Measurements from ENCODE around the gene MFF. TPM values are rescaled to one million over a fixed set of nuclear protein-coding genes. Genes with fewer than 3 reads are reported as not detected.

Gene MFF
- total RNA-seq, 4 donors from 2014 or later: 94.5 to 151 (median 131) TPM

- DNase-seq: no peak
- ATAC-seq: no peak
- intact Hi-C loops (cut with DNase I; ENCODE audit: low total_unique reads) (no loop called here), in situ Hi-C loops (cut with MboI; ENCODE audit: low sequenced_read_pairs in 4 of 4) (no loop called here)
- no peak overlapping the region for H3K27ac ChIP-seq
- H3K27me3 ChIP-seq: no peaks in the 10 kb centered on the region
- H3K4me1 ChIP-seq: no peaks in the 10 kb centered on the region
- H3K4me3 ChIP-seq: no peak overlapping the region
- TF ChIP-seq POLR2A (IDR thresholded peaks at IDR 0.05): no peak
- no peak for TF ChIP-seq CTCF (IDR thresholded peaks at IDR 0.05 in 4 of 5, conservative IDR thresholded peaks at IDR 0.05 in 1 of 5)
- H3K9me3 ChIP-seq: no peaks in the 10 kb centered on the region
- H3K36me3 ChIP-seq: peaks cover 0 to 27% of the 10 kb centered on the region in 2 donors
Measured at GRCh38 chr2:227341553-227341952, 16.5 kb downstream of the MFF start.

GRCh38 chr2:227344231-227344630, 19.2 kb downstream of the MFF start:
- no peak for ATAC-seq
- no peaks in the 10 kb centered on the region for H3K27me3 ChIP-seq
- TF ChIP-seq CTCF (IDR thresholded peaks at IDR 0.05 in 4 of 5, conservative IDR thresholded peaks at IDR 0.05 in 1 of 5) (no peak), POLR2A (IDR thresholded peaks at IDR 0.05) (no peak)
- H3K4me3 ChIP-seq: no peak overlapping the region
- in situ Hi-C loops (cut with MboI; ENCODE audit: low sequenced_read_pairs in 4 of 4) (no loop called here), intact Hi-C loops (cut with DNase I; ENCODE audit: low total_unique reads) (no loop called here)
- no peaks in the 10 kb centered on the region for H3K4me1 ChIP-seq
- no peak overlapping the region for H3K27ac ChIP-seq
- H3K9me3 ChIP-seq: no peaks in the 10 kb centered on the region
- DNase-seq: no peak
- H3K36me3 ChIP-seq: peaks cover 0 to 35% of the 10 kb centered on the region in 2 donors

GRCh38 chr2:227347117-227347516, 22.1 kb downstream of the MFF start:
- no peaks in the 10 kb centered on the region for H3K4me1 ChIP-seq
- in situ Hi-C loops (cut with MboI; ENCODE audit: low sequenced_read_pairs in 4 of 4) (no loop called here), intact Hi-C loops (cut with DNase I; ENCODE audit: low total_unique reads) (no loop called here)
- H3K27me3 ChIP-seq: no peaks in the 10 kb centered on the region
- ATAC-seq: no peak
- peaks cover 0 to 15% of the 10 kb centered on the region in 2 donors for H3K36me3 ChIP-seq
- no peak overlapping the region for H3K27ac ChIP-seq
- no peaks in the 10 kb centered on the region for H3K9me3 ChIP-seq
- TF ChIP-seq POLR2A (IDR thresholded peaks at IDR 0.05) (no peak), CTCF (IDR thresholded peaks at IDR 0.05 in 4 of 5, conservative IDR thresholded peaks at IDR 0.05 in 1 of 5) (no peak)
- DNase-seq: no peak
- H3K4me3 ChIP-seq: no peak overlapping the region

GRCh38 chr2:227348324-227348723, 23.3 kb downstream of the MFF start:
- H3K36me3 ChIP-seq: peaks cover 0 to 12% of the 10 kb centered on the region in 2 donors
- TF ChIP-seq POLR2A (IDR thresholded peaks at IDR 0.05) (no peak), CTCF (IDR thresholded peaks at IDR 0.05 in 4 of 5, conservative IDR thresholded peaks at IDR 0.05 in 1 of 5) (no peak)
- intact Hi-C loops (cut with DNase I; ENCODE audit: low total_unique reads): no loop called here
- no peak overlapping the region for H3K27ac ChIP-seq
- H3K4me1 ChIP-seq: no peaks in the 10 kb centered on the region
- ATAC-seq (no peak), DNase-seq (no peak)
- H3K9me3 ChIP-seq: no peaks in the 10 kb centered on the region
- H3K4me3 ChIP-seq: no peak overlapping the region
- H3K27me3 ChIP-seq: no peaks in the 10 kb centered on the region
- in situ Hi-C loops (cut with MboI; ENCODE audit: low sequenced_read_pairs in 4 of 4): no loop called here

GRCh38 chr2:227349989-227350612, 25.1 kb downstream of the MFF start:
- no peak overlapping the region for H3K4me3 ChIP-seq
- intact Hi-C loops (cut with DNase I; ENCODE audit: low total_unique reads): no loop called here
- no peaks in the 10 kb centered on the region for H3K4me1 ChIP-seq
- ATAC-seq (no peak), DNase-seq (no peak)
- no peaks in the 10 kb centered on the region for H3K27me3 ChIP-seq
- in situ Hi-C loops (cut with MboI; ENCODE audit: low sequenced_read_pairs in 4 of 4): no loop called here
- peaks cover 0 to 13% of the 10 kb centered on the region in 2 donors for H3K36me3 ChIP-seq
- no peaks in the 10 kb centered on the region for H3K9me3 ChIP-seq
- no peak overlapping the region for H3K27ac ChIP-seq
- TF ChIP-seq CTCF (IDR thresholded peaks at IDR 0.05 in 4 of 5, conservative IDR thresholded peaks at IDR 0.05 in 1 of 5) (no peak), POLR2A (IDR thresholded peaks at IDR 0.05) (no peak)

Measured in gastrocnemius medialis (tissue), 4 donors.